ENCODE results near the gene AXDND1.
A peak's percentile ranks its signal among the peaks of the same experiment; 100 is the strongest.

The AXDND1 gene

GRCh38 chr1:179575497-179576314, 209.9 kb downstream of the AXDND1 start, which contains the start of gene NPHS2:
Gene NPHS2, minus strand, starts transcription at chr1:179575948. Its CDS starts 84 bp downstream, at chr1:179575864.
- DNase-seq (ENCODE audit: low spot score) = no peak

GRCh38 chr1:179576509-179576908, 210.7 kb downstream of the AXDND1 start:
- DNase-seq (ENCODE audit: low spot score) = no peak

- DNase-seq (ENCODE audit: low spot score) = no peak
Measured at GRCh38 chr1:179583771-179584320, 218.1 kb downstream of the AXDND1 start.

- no peak for DNase-seq (ENCODE audit: low spot score)
Measured at GRCh38 chr1:179586107-179586823, 220.5 kb downstream of the AXDND1 start.

GRCh38 chr1:179587336-179587735, 221.6 kb downstream of the AXDND1 start:
- DNase-seq (ENCODE audit: low spot score) = no peak

GRCh38 chr1:179588425-179589024, 222.8 kb downstream of the AXDND1 start:
- no peak for DNase-seq (ENCODE audit: low spot score)

GRCh38 chr1:179589509-179589908, 223.7 kb downstream of the AXDND1 start:
- no peak for DNase-seq (ENCODE audit: low spot score)

- DNase-seq (ENCODE audit: low spot score) = no peak
Measured at GRCh38 chr1:179590671-179591070, 224.9 kb downstream of the AXDND1 start.

- DNase-seq (ENCODE audit: low spot score) = no peak
Measured at GRCh38 chr1:179591253-179591591, 225.5 kb downstream of the AXDND1 start.

- no peak for DNase-seq (ENCODE audit: low spot score)
Measured at GRCh38 chr1:179591592-179592580, 226.1 kb downstream of the AXDND1 start, which contains the start of gene TDRD5. Gene TDRD5, plus strand, starts transcription at chr1:179591832. Its CDS starts 784 bp downstream, at chr1:179592616.

- peak; percentile 26 for DNase-seq (ENCODE audit: low spot score)
Measured at GRCh38 chr1:179598631-179599030, 232.9 kb downstream of the AXDND1 start.

GRCh38 chr1:179599623-179600249, 234.0 kb downstream of the AXDND1 start:
- peak; percentile 76 for DNase-seq (ENCODE audit: low spot score)

GRCh38 chr1:179601093-179601492, 235.3 kb downstream of the AXDND1 start:
- no peak for DNase-seq (ENCODE audit: low spot score)

Data from NAMALWA (cell line).